K562 (cell line): ENCODE measurements around the gene FOXN3. TPM values are rescaled to one million over a fixed set of nuclear protein-coding genes. Genes with fewer than 3 reads are reported as not detected.

Experiments
- ATAC-seq: fragments of 200-7000 bp; cut with Tn5 transposase; 3 replicates; pipeline ENCODE4 v1.9.1; 2020; ENCODE audit warnings: moderate library complexity
- BruUV-seq: library from RNA; stranded (reverse); fragments of 400-500 nt; replicated peaks from 2 replicates; lab custom pipeline; 2021; lab: Mats Ljungman, UMichigan
- CTCF ChIA-PET: fragments of 300-600 bp; formaldehyde crosslinking; extraction: SDS; loops from one replicate; lab custom pipeline; 2021; ENCODE audit warnings: low intra/inter-chr PET ratio; lab: Yijun Ruan, JAX
- POLR2A ChIA-PET: fragments of 300-600, 350-650 bp; sonication (Branson Sonifier 250); formaldehyde crosslinking; extraction: SDS; loops from one replicate; lab custom pipeline; 2021; ENCODE audit warnings: antibody characterized with exemption, inconsistent platforms; lab: Yijun Ruan, JAX
- DNase-seq, 4 experiments: peaks; one replicate each; pipeline versions ENCODE4 v3.0.0 to v3.0.0-alpha.2; 2011 to 2018; ENCODE audit warnings: low spot score in 3 of 4, mixed read lengths in 3 of 4; ENCODE audit errors: extremely low read depth in 1 of 4
- FAIRE-seq: peaks from 2 replicates; lab custom pipeline; 2011; peaks lifted over from hg19 to GRCh38; lab: Jason Lieb, UNC
- H2AFZ ChIP-seq: 2 replicates; pipeline ENCODE4 v1.6.0; 2011; ENCODE audit warnings: low read depth, low read length, control low read depth, inconsistent platforms
- H3K27ac ChIP-seq: fragments of 200-600 bp; 3 replicates; pipeline ENCODE4 v1.8.0; 2011; ENCODE audit warnings: low read depth, mild to moderate bottlenecking, control low read depth, inconsistent platforms, low read length, moderate library complexity, mixed read lengths; ENCODE audit errors: extremely low read depth
- H3K27me3 ChIP-seq, 2 experiments: fragments of 300-600 bp in 1 of 2; 2 replicates in 1 of 2; 3 replicates in 1 of 2; pipeline versions ENCODE4 v1.6.0 to v1.8.0; 2011; ENCODE audit warnings: inconsistent platforms in 2 of 2, low read length in 2 of 2, mild to moderate bottlenecking in 1 of 2, mixed read lengths in 1 of 2, moderate library complexity in 1 of 2; ENCODE audit not compliant: control insufficient read depth in 2 of 2, insufficient read depth in 2 of 2
- H3K36me3 ChIP-seq: fragments of 300-600 bp; 3 replicates; pipeline ENCODE4 v1.8.0; 2011; ENCODE audit warnings: mild to moderate bottlenecking, low read length, inconsistent platforms; ENCODE audit not compliant: control insufficient read depth, insufficient read depth
- H3K4me1 ChIP-seq, 2 experiments: fragments of 200-600 bp in 1 of 2; replicated peaks in 1 of 2; 2 replicates in 1 of 2; 3 replicates in 1 of 2; pipeline versions ENCODE4 v1.5.1 to v1.8.0; 2011; ENCODE audit warnings: inconsistent platforms in 2 of 2, low read length in 2 of 2, mild to moderate bottlenecking in 1 of 2, mixed read lengths in 1 of 2, moderate library complexity in 1 of 2; ENCODE audit not compliant: control insufficient read depth in 2 of 2, insufficient read depth in 2 of 2
- H3K4me2 ChIP-seq: 2 replicates; pipeline ENCODE4 v1.6.1; 2011; ENCODE audit warnings: low read length, control low read depth, inconsistent platforms, mixed read lengths; ENCODE audit not compliant: insufficient read depth
- H3K4me3 ChIP-seq: fragments of 200-600 bp; sonication (generic), shearing (Covaris generic); 2 replicates; pipeline ENCODE4 v1.5.1; 2016; ENCODE audit warnings: control low read depth, inconsistent platforms
- H3K79me2 ChIP-seq: fragments of 200-600 bp; 3 replicates; pipeline ENCODE4 v1.8.0; 2011; ENCODE audit warnings: low read length, inconsistent platforms; ENCODE audit not compliant: control insufficient read depth, insufficient read depth
- H3K9ac ChIP-seq, 2 experiments: 2 replicates each; pipeline versions ENCODE4 v1.6.0 to v1.6.1; 2011; ENCODE audit warnings: low read depth in 2 of 2, low read length in 2 of 2, control low read depth in 1 of 2, inconsistent platforms in 1 of 2, mild to moderate bottlenecking in 1 of 2, mixed read lengths in 1 of 2; ENCODE audit not compliant: insufficient read depth in 1 of 2
- H3K9me1 ChIP-seq: one replicate; pipeline ENCODE4 v1.6.0; 2011; ENCODE audit warnings: inconsistent platforms, mild to moderate bottlenecking, low read length, moderate library complexity; ENCODE audit not compliant: control insufficient read depth, insufficient read depth
- H3K9me3 ChIP-seq: replicated peaks from 2 replicates; pipeline ENCODE4 v1.5.1; 2011; ENCODE audit warnings: low read depth, low read length, inconsistent platforms; ENCODE audit not compliant: control insufficient read depth, insufficient read depth
- H4K20me1 ChIP-seq: replicated peaks from 2 replicates; pipeline ENCODE4 v1.6.1; 2011; ENCODE audit warnings: low read length, inconsistent platforms, mixed read lengths; ENCODE audit not compliant: control insufficient read depth, insufficient read depth
- ETV1 ChIP-seq: fragments of 450-650 bp; conservative IDR thresholded peaks from 2 replicates; pipeline ENCODE4 v1.6.1; 2016; ENCODE audit warnings: missing genetic modification characterization, control low read depth, low read depth, missing compliant biosample characterization
- NR4A1 ChIP-seq, 2 experiments: fragments of 250-450 bp in 1 of 2; fragments of 450-650 bp in 1 of 2; sonication (Bioruptor Pico) in 1 of 2; IDR thresholded peaks; 2 replicates each; pipeline versions ENCODE4 v1.4.0 to v1.6.1; 2016 to 2020; ENCODE audit warnings: mild to moderate bottlenecking in 2 of 2, missing compliant biosample characterization in 1 of 2, missing genetic modification characterization in 1 of 2, moderate library complexity in 1 of 2
- PTRF ChIP-seq: fragments of 450-650 bp; IDR thresholded peaks from 2 replicates; pipeline ENCODE4 v1.6.1; 2016; ENCODE audit warnings: mild to moderate bottlenecking, missing genetic modification characterization, missing compliant biosample characterization
- RBFOX2 ChIP-seq: fragments of 200-400 bp; formaldehyde crosslinking; IDR thresholded peaks from 2 replicates; pipeline ENCODE4 v1.6.1; 2017; ENCODE audit warnings: low read depth, mild to moderate bottlenecking, low read length, moderate library complexity
- ZNF175 ChIP-seq: fragments of 200-800 bp; sonication (Bioruptor generic); IDR thresholded peaks from 2 replicates; pipeline ENCODE4 v1.6.1; 2016; ENCODE audit warnings: low read depth, mild to moderate bottlenecking, missing genetic modification characterization, missing compliant biosample characterization
- WGBS: fragments of 100-300 bp; shearing (Covaris generic); methylation state at CpG from one replicate; pipeline ENCODE4 v1.1.6; 2016; ENCODE audit warnings: low coverage, mixed read lengths; ENCODE audit not compliant: insufficient coverage; ENCODE audit errors: missing lambda C conversion rate; 5-methylcytosine and 5-hydroxymethylcytosine counted together
- in situ Hi-C: fragments of 300-500 bp; cut with MboI; formaldehyde crosslinking; loops from 4 replicates; pipeline ENCODE4 v1.15.0; 2018; ENCODE audit warnings: inconsistent platforms, mixed read lengths
- intact Hi-C: fragments of 100-400 bp; cut with micrococcal nuclease; formaldehyde crosslinking; loops from 2 replicates; pipeline ENCODE4 v1.14.2; 2022
- polyA plus RNA-seq, 8 experiments: library from polyadenylated mRNA; depleted of rRNA in 4 of 8; stranded (reverse) in 5 of 8; unstranded in 3 of 8; fragments of >200 nt; fragmentation: Nextera tagmentation in 2 of 8; fragmentation: Illumina TruSeq in 1 of 8; extraction: Ambion mirVana in 2 of 8; extraction: Trizol in 1 of 8; gene quantifications; 2 replicates each; pipeline versions ENCODE4 v1.2.1 to v1.2.3, GENCODE V29; 2011 to 2014; ENCODE audit warnings: inconsistent platforms in 1 of 8, missing spikeins in 1 of 8
- total RNA-seq, 7 experiments: library from RNA; depleted of rRNA in 6 of 7; stranded (reverse); fragments of >200 nt in 6 of 7; fragmentation: Illumina TruSeq in 2 of 7; extraction: Trizol in 2 of 7; gene quantifications; 2 replicates each; pipeline versions ENCODE4 v1.2.1 to v1.2.3, GENCODE V29; 2011 to 2021; ENCODE audit warnings: low replicate concordance in 1 of 7

The FOXN3 gene
- total and polyA plus RNA-seq, 9 of the 15 experiments (the other 6 are each of a cell fraction or from before 2014, with no cell fraction given) = 0.07 to 1.3 (median 0.40) TPM

- FAIRE-seq (no peak), ATAC-seq (no peak), DNase-seq (no peak)
- CTCF ChIA-PET = no interaction called here
- TF ChIP-seq ETV1 (tag) = no peak
- no peak for TF ChIP-seq PTRF (tag)
- no peak for TF ChIP-seq NR4A1 (CRISPR knock-in tag; IDR thresholded peaks at IDR 0.05)
- no peak for TF ChIP-seq NR4A1 (tag; IDR thresholded peaks at IDR 0.05)
- no peak for TF ChIP-seq ZNF175 (CRISPR knock-in tag)
- TF ChIP-seq RBFOX2 = no peak
- no peaks in the 10 kb centered on the region for H3K4me1 ChIP-seq
- H3K4me2 ChIP-seq = no peak overlapping the region
- no peaks in the 10 kb centered on the region for H3K9me1 ChIP-seq
- H3K79me2 ChIP-seq = no peaks in the 10 kb centered on the region
- WGBS = 1% methylated on average over 13 of the region's 15 CpGs
- H3K9me3 ChIP-seq = no peaks in the 10 kb centered on the region
- H3K36me3 ChIP-seq = no peaks in the 10 kb centered on the region
- H3K27ac ChIP-seq = no peak overlapping the region
- in situ Hi-C loops (no loop called here), intact Hi-C loops (no loop called here)
- no peak overlapping the region for H2AFZ ChIP-seq
- POLR2A ChIA-PET = no interaction called here
- no peaks in the 10 kb centered on the region; a peak in 2 of 5 replicates for H3K27me3 ChIP-seq
- H3K4me3 ChIP-seq = no peak overlapping the region
- H3K9ac ChIP-seq = no peak overlapping the region
- no TSS peak for BruUV-seq
- no peaks in the 10 kb centered on the region for H4K20me1 ChIP-seq
Measured at GRCh38 chr14:89387922-89388685, 28.9 kb downstream of the FOXN3 start.
